GM03348 (cell line): ENCODE measurements around the gene PTPRM.
"Not testable (repeated sequence)": the region's sequence is repeated elsewhere in the genome, so short reads cannot be mapped to it uniquely, and the experiment has no call there.

Experiments used
- DNase-seq: peaks from one replicate; pipeline ENCODE4 v3.0.0; 2012; ENCODE audit warnings: low spot score

PTPRM gene

GRCh38 chr18:8050616-8051329, 483.7 kb downstream of the PTPRM start:
- no peak for DNase-seq

- DNase-seq = no peak
Observed at GRCh38 chr18:8051453-8051852, 484.3 kb downstream of the PTPRM start.

GRCh38 chr18:8052237-8052701, 485.2 kb downstream of the PTPRM start:
- DNase-seq = no peak

GRCh38 chr18:8056723-8057122, 489.6 kb downstream of the PTPRM start:
- DNase-seq = no peak

GRCh38 chr18:8063152-8063551, 496.0 kb downstream of the PTPRM start:
- DNase-seq = not testable (repeated sequence)

GRCh38 chr18:8063733-8064132, 496.6 kb downstream of the PTPRM start:
- DNase-seq = no peak

- no peak for DNase-seq
Observed at GRCh38 chr18:8065284-8065683, 498.2 kb downstream of the PTPRM start.

- DNase-seq = no peak
Observed at GRCh38 chr18:8065773-8066172, 498.7 kb downstream of the PTPRM start.

- DNase-seq = no peak
Observed at GRCh38 chr18:8069708-8070107, 502.6 kb downstream of the PTPRM start.

- no peak for DNase-seq
Observed at GRCh38 chr18:8073167-8073566, 506.1 kb downstream of the PTPRM start.

- no peak for DNase-seq
Observed at GRCh38 chr18:8080092-8080491, 513.0 kb downstream of the PTPRM start.

GRCh38 chr18:8081267-8081666, 514.2 kb downstream of the PTPRM start:
- DNase-seq = no peak

GRCh38 chr18:8081872-8082553, 514.9 kb downstream of the PTPRM start:
- DNase-seq = no peak

- DNase-seq = peak; percentile 23
Observed at GRCh38 chr18:8084160-8084559, 517.0 kb downstream of the PTPRM start.

- no peak for DNase-seq
Observed at GRCh38 chr18:8088626-8089025, 521.5 kb downstream of the PTPRM start.

- DNase-seq = no peak
Observed at GRCh38 chr18:8091035-8091434, 523.9 kb downstream of the PTPRM start.

GRCh38 chr18:8095947-8096570, 528.9 kb downstream of the PTPRM start:
- DNase-seq = no peak

GRCh38 chr18:8097399-8097798, 530.3 kb downstream of the PTPRM start:
- DNase-seq = no peak

- DNase-seq = no peak
Observed at GRCh38 chr18:8097927-8098326, 530.8 kb downstream of the PTPRM start.

GRCh38 chr18:8106603-8107002, 539.5 kb downstream of the PTPRM start:
- DNase-seq = no peak

- peak; percentile 49 for DNase-seq
Observed at GRCh38 chr18:8107426-8107825, 540.3 kb downstream of the PTPRM start.

- no peak for DNase-seq
Observed at GRCh38 chr18:8114480-8114879, 547.4 kb downstream of the PTPRM start.

- DNase-seq = peak; percentile 59
Observed at GRCh38 chr18:8116341-8117005, 549.4 kb downstream of the PTPRM start.
